Urinary bladder (tissue), 4 donors: ENCODE data around the gene LHFPL6. TPM values are rescaled to one million over a fixed set of nuclear protein-coding genes. Genes with fewer than 3 reads are reported as not detected.

Source experiments
- DNase-seq: peaks from one replicate; pipeline ENCODE4 v3.0.0-alpha.2; 2015; ENCODE audit errors: extremely low spot score
- H3K27ac ChIP-seq: one replicate; pipeline ENCODE4 v1.5.1; 2013; ENCODE audit warnings: low read depth, mild to moderate bottlenecking, moderate library complexity
- H3K36me3 ChIP-seq: one replicate; pipeline ENCODE4 v1.6.1; 2013; ENCODE audit warnings: mild to moderate bottlenecking, moderate library complexity; ENCODE audit not compliant: insufficient read depth
- H3K4me1 ChIP-seq: one replicate; pipeline ENCODE4 v1.6.1; 2013; ENCODE audit warnings: mild to moderate bottlenecking, moderate library complexity; ENCODE audit not compliant: insufficient read depth
- H3K4me3 ChIP-seq: one replicate; pipeline ENCODE4 v1.5.1; 2013; ENCODE audit warnings: low read depth, low read length
- WGBS: extraction: QIAGEN DNeasy Blood & Tissue Kit; methylation state at CpG from one replicate; pipeline ENCODE4 v1.1.7; 2013; 5-methylcytosine and 5-hydroxymethylcytosine counted together
- polyA plus RNA-seq: library from polyadenylated mRNA; stranded (reverse); fragments of 200-250 nt; gene quantifications from one replicate; pipeline ENCODE4 v1.2.3, GENCODE V29; 2013
- total RNA-seq: library from RNA; depleted of rRNA; stranded (reverse); fragments of >200 nt; gene quantifications from one replicate; pipeline ENCODE4 v1.2.3, GENCODE V29; 2014
- donor health status: healthy with polysubstance abuse.
- donor health status: healthy.

LHFPL6 gene
- total and polyA plus RNA-seq, 2 donors, result 84.3 to 89.9 TPM

DNA sequence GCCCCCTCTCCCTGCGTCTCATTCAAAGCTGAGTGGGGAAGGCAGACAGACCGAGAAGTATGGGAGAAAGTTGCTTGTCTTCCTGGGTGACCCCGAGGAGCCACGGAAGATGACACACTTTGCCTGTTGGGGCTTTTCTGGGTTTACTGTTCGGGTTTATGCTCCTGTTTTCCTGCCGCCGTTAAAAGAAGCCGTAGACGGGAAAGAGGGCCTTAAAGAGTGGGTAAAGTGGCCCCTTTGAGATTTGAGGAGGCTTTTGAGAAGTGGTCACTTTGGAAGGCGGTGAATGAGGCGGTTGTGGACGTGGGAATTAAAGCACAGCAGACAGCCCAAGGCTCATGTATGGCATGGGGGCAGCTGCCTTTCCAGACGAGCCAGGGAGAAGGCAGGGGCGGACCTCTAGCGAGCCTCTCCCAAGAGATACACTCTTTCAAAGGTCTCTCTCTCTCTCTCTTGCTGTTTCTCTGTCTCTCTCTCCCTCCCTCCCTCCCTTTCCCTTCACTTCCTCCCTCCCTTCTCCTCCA, 493 bp upstream of the LHFPL6 start:
- Histone ChIP-seq H3K4me3 (peak overlapping the region; percentile 91), H3K27ac (peak overlapping the region; percentile 26), H3K4me1 (no peaks in the 10 kb centered on the region), H3K36me3 (no peaks in the 10 kb centered on the region)
- WGBS, result 2% methylated on average over 15 of the region's 15 CpGs
- DNase-seq, result no peak

DNA sequence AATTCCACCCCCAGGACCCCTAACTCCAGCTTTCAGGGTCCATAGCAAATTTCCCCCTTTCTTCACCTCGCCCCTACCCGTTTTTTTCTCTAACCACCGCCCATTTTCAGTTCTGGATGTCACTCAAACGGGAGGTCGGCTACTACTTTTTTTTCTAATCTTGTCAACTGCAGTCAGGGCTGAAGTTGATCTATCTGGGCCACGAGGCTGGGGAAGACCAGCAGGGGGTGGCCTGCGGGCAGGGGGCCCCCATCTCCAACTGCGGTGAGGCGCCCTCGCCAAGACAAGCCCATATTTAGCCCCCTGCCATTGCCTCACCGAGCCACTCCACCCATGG, 748 bp downstream of the LHFPL6 start:
- Histone ChIP-seq H3K36me3 (no peaks in the 10 kb centered on the region), H3K27ac (peak overlapping the region; percentile 96), H3K4me3 (peak overlapping the region; percentile 91), H3K4me1 (no peaks in the 10 kb centered on the region)
- DNase-seq, result no peak
- WGBS, result under 1% methylated on average over 11 of the region's 11 CpGs

GRCh38 chr13:39601636-39602035, 1.4 kb downstream of the LHFPL6 start:
- H3K27ac ChIP-seq, result no peak overlapping the region
- H3K36me3 ChIP-seq, result no peaks in the 10 kb centered on the region
- 42% methylated on average over 3 of the region's 3 CpGs for WGBS
- H3K4me3 ChIP-seq, result peak overlapping the region; percentile 91
- DNase-seq, result no peak
- H3K4me1 ChIP-seq, result no peaks in the 10 kb centered on the region

DNA sequence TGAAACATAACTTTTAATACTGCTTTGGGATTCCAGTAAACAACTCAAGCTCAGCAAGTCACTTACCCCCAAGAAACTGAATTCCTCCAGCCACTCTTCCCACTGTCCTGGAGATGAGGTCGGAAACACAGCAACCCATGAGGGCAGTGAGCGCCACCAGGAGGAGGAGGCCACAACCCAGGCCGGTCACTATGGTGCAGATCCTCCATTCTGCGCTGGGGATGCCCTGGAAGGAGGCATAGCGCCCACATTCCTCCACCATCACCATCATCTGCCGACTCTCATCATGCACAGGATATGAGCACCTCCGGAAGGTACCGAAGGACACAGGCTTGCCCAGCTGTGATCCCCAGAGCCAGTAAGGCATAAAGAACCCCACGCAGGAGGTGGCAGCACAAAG, 2.2 kb downstream of the LHFPL6 start:
- Histone ChIP-seq H3K4me1 (no peaks in the 10 kb centered on the region), H3K36me3 (no peaks in the 10 kb centered on the region), H3K27ac (no peak overlapping the region), H3K4me3 (peak overlapping the region; percentile 4)
- WGBS, result 79% methylated on average over 9 of the region's 9 CpGs
- DNase-seq, result no peak

DNA sequence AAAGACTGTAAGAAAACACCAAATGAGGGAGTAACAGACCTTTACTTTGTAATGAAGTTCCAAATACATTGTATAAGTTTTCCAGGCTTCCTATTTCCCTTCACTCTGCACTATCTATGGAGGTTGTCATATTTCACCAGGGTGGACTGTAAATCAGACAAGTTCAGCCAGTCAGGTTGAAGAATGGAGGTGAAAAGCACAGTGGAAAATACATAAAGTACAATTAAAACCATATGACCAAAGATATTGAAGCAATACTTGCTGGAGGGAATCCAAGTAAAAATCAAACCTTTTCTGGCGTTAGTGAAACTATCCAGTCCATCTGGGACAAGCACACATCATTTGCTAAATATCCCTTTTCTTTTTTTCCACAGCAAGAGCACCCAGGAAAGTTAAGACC, 3.2 kb downstream of the LHFPL6 start:
- H3K4me3 ChIP-seq, result peak overlapping the region; percentile 30
- 35% methylated on average over 1 of the region's 1 CpG for WGBS
- DNase-seq, result no peak
- H3K27ac ChIP-seq, result no peak overlapping the region
- no peaks in the 10 kb centered on the region for H3K36me3 ChIP-seq
- no peaks in the 10 kb centered on the region for H3K4me1 ChIP-seq

DNA sequence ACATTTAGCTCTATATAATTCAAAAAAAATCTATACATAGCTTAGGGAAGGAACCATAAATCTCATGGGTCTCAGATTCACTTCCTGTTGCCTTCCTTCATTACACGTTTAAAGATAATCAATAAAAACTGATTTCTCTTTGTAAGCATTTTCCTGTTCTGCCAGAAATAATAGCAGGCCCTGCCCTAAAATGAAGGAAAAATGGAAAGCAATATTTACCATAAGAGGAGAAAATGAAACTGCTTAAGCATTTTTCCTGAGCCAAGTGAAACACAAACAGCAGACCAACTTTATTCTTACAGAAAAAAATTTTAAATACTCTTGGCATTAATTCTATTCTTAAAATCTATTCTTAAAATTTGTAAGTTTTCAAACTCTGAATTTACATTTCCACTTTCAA, 4.0 kb downstream of the LHFPL6 start:
- DNase-seq, result no peak
- WGBS, result 12% methylated on average over 1 of the region's 1 CpG
- Histone ChIP-seq H3K4me1 (no peaks in the 10 kb centered on the region), H3K27ac (no peak overlapping the region), H3K4me3 (no peak overlapping the region), H3K36me3 (no peaks in the 10 kb centered on the region)

DNA sequence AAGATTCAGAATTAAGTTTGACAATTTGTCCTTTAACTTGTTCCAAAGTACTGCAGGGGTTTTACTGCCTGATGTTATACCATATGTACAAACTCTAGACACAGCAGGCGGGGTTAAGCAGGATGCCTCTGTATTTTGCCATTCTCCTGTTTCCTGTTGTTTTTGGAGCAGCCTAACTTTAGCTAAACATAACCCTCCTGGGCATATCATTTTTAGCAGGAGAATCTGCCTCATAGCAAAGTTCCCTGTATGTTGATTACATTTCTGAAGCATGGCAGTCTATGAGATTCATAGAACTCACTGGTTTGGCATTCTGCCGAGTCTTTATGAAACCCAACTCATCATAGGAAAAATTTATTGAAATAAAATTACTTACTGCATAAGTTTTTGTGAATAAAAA, 5.2 kb downstream of the LHFPL6 start:
- Histone ChIP-seq H3K4me3 (no peak overlapping the region), H3K4me1 (no peaks in the 10 kb centered on the region), H3K27ac (no peak overlapping the region), H3K36me3 (no peaks in the 10 kb centered on the region)
- DNase-seq, result no peak
- WGBS, result 54% methylated on average over 2 of the region's 2 CpGs

GRCh38 chr13:39596685-39597084, 6.3 kb downstream of the LHFPL6 start:
- no peak for DNase-seq
- Histone ChIP-seq H3K36me3 (no peaks in the 10 kb centered on the region), H3K4me1 (no peaks in the 10 kb centered on the region), H3K4me3 (no peak overlapping the region), H3K27ac (no peak overlapping the region)
- 65% methylated on average over 3 of the region's 3 CpGs for WGBS

DNA sequence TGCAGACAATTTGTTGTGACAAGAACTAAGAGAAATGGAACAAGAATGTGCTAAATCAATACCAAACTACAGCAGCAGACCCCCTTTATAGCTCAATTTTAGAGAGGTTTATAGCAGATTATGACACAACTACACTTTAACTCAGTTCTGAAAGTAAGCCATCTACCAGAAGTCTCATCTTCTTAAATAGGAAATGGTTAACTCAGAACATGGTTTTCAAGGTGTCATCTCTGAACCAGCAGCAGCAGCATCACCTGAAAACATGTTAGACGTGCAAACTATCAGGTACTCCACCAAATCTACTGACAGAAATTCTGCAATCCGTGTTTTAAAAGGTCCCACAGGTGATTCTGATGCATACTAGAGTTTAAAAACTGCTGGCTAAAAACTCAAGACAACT, 6.8 kb downstream of the LHFPL6 start:
- DNase-seq, result no peak
- 82% methylated on average over 2 of the region's 2 CpGs for WGBS
- Histone ChIP-seq H3K4me1 (no peaks in the 10 kb centered on the region), H3K27ac (no peak overlapping the region), H3K4me3 (no peak overlapping the region), H3K36me3 (no peaks in the 10 kb centered on the region)

- 84% methylated on average over 2 of the region's 2 CpGs for WGBS
- Histone ChIP-seq H3K36me3 (no peaks in the 10 kb centered on the region), H3K27ac (no peak overlapping the region), H3K4me3 (no peak overlapping the region), H3K4me1 (no peaks in the 10 kb centered on the region)
- DNase-seq, result no peak
Observed at GRCh38 chr13:39590466-39591036, 12.4 kb downstream of the LHFPL6 start.

DNA sequence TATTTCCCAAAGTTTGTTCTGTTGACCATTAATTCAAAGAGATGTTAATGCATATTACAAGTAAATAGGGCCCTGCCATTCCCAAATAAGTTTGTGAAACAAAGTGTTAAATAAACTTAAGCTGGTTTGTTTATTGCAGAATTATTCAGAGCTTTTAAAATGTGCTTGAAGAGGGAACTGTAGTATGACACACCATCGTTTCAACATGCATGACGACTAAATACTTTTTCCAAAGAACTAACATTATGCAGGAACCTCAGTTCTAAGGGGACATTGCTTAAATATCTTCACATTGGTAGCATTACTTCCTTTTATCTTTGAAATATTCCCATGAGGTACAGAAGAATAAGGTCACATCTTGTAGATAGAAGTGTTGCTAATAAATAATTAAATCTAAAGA, 14.6 kb downstream of the LHFPL6 start:
- H3K4me3 ChIP-seq, result no peak overlapping the region
- DNase-seq, result no peak
- no peaks in the 10 kb centered on the region for H3K4me1 ChIP-seq
- no peaks in the 10 kb centered on the region for H3K36me3 ChIP-seq
- no peak overlapping the region for H3K27ac ChIP-seq
- 57% methylated on average over 2 of the region's 2 CpGs for WGBS

DNA sequence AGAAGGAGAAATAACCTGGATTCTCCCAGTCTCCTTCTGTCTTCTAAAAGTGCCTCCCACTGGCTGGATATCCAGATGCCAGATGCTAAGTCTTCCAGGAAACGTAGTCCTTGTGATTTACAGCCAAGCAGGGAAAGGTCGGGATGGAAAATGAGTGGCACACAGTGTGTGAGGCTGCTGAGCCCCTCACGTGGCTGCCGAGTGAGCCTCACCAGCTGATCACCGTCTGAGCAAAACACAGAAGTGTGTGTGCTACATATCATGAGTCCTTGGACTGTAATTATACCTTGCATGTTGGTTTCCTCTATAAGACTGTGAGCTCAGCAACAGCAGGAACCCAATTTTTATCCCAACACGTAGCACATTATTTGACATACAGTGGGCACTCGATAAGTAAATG, 15.1 kb downstream of the LHFPL6 start:
- no peak overlapping the region for H3K4me3 ChIP-seq
- no peaks in the 10 kb centered on the region for H3K36me3 ChIP-seq
- DNase-seq, result no peak
- H3K27ac ChIP-seq, result no peak overlapping the region
- 63% methylated on average over 7 of the region's 7 CpGs for WGBS
- no peaks in the 10 kb centered on the region for H3K4me1 ChIP-seq

DNA sequence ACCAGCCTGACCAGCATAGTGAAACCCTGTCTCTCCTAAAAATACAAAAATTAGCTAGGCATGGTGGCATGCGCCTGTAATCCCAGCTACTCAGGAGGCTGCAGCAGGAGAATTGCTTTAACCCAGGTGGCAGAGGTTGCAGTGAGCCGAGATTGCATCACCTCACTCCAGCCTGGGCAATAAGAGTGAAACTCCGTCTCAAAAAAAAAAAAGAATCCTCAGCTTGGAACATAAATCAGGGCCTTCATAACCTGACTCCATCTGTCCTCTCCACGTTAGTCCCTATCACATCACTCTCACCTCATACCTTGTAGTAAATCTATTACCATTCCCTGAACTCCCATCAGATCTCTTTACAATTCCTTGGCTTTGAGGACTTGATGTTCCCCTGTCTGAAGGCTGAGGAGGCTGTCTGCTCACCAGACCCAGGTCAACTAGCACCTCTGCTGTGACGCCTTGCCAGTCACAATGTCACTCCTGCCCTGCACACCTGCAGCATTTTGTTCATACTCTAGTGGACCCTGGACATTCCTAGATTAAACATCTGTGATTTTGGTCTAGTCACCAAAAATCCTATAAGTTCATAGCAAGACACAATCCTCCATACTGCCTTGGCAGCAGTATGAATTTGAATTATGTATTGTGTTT, 15.9 kb downstream of the LHFPL6 start:
- no peaks in the 10 kb centered on the region for H3K36me3 ChIP-seq
- no peaks in the 10 kb centered on the region for H3K4me1 ChIP-seq
- WGBS, result 90% methylated on average over 5 of the region's 5 CpGs
- no peak overlapping the region for H3K27ac ChIP-seq
- no peak overlapping the region for H3K4me3 ChIP-seq
- no peak for DNase-seq

DNA sequence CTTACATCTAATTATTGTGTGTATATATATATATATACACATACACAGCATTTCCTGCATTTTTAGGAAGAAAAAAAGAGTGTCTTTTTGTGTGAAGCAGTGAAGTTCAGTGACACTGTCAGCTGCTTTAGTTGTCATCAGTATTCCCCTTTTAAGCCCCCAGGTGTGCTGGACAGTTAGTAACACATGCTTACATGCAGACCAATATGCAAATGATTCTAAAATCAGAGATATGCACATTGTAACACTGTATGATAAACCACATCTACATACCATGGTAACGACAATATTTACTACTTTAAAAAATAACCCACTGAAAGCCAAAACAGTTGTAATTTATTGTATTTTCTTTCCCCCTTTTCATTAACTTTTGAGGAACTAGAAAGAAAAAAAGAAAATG, 16.8 kb downstream of the LHFPL6 start:
- DNase-seq, result no peak
- Histone ChIP-seq H3K4me3 (no peak overlapping the region), H3K36me3 (no peaks in the 10 kb centered on the region), H3K27ac (no peak overlapping the region), H3K4me1 (no peaks in the 10 kb centered on the region)
- WGBS, result 61% methylated on average over 1 of the region's 1 CpG
